ENCODE measurements around the gene TIGD3. TPM values are rescaled to one million over a fixed set of nuclear protein-coding genes. Genes with fewer than 3 reads are reported as not detected.

Gene TIGD3
- total and polyA plus RNA-seq, 2 donors (not counting 3 experiments of a cell fraction or from before 2014, with no cell fraction given): 0.18 to 0.27 TPM

GRCh38 chr11:65375012-65375411, 20.5 kb downstream of the TIGD3 start:
- no peak overlapping the region for H3K4me3 ChIP-seq (replicated peaks in 1 of 3; ENCODE audit: insufficient read depth in 1 of 3, low read depth in 1 of 3, low read length in 3 of 3)
- no peak overlapping the region for H2AFZ ChIP-seq (ENCODE audit: low read depth, low read length)
- DNase-seq (ENCODE audit: low read depth, low spot score) (no peak), FAIRE-seq (no peak)
- peaks cover 9% of the 10 kb centered on the region for H3K4me1 ChIP-seq (ENCODE audit: control insufficient read depth, extremely low read depth, insufficient read depth, low read length)
- CTCF ChIA-PET: interaction anchor here (1.4 kb wide), 1 partner anchor 136 kb away, joined by 4 read pairs; no protein-coding TSS in a partner anchor
- POLR2A ChIA-PET: no interaction called here
- no peaks in the 10 kb centered on the region for H3K79me2 ChIP-seq (ENCODE audit: control insufficient read depth, insufficient read depth, low read length)
- H3K9ac ChIP-seq (replicated peaks; ENCODE audit: extremely low read depth, insufficient read depth, low read length): no peak overlapping the region
- TF ChIP-seq JUN (IDR thresholded peaks at IDR 0.05; ENCODE audit: borderline replicate concordance, insufficient read depth, insufficient read length, low read depth) (no peak), MYC (IDR thresholded peaks at IDR 0.05; ENCODE audit: low read depth, low read length) (no peak)
- H4K20me1 ChIP-seq (replicated peaks; ENCODE audit: control insufficient read depth, extremely low read depth, insufficient read depth, low read length): no peaks in the 10 kb centered on the region
- no peaks in the 10 kb centered on the region for H3K36me3 ChIP-seq (ENCODE audit: control insufficient read depth in 2 of 2, extremely low read depth in 1 of 2, insufficient read depth in 2 of 2, low read length in 2 of 2)
- no TSS peak for BruUV-seq (replicated peaks)
- no peak overlapping the region for H3K27ac ChIP-seq (ENCODE audit: insufficient read depth, low read depth, low read length)
- dilution Hi-C loops (cut with MboI; ENCODE audit: extremely low pct_ligation_motif_present, low sequenced_read_pairs) (no loop called here), intact Hi-C loops (cut with micrococcal nuclease) (no loop called here)
- no peaks in the 10 kb centered on the region for H3K27me3 ChIP-seq (ENCODE audit: control insufficient read depth in 2 of 2, insufficient read depth in 2 of 2, low read length in 2 of 2)
- no peak overlapping the region for H3K4me2 ChIP-seq (ENCODE audit: insufficient read depth, low read length)
- no peaks in the 10 kb centered on the region for H3K9me3 ChIP-seq (replicated peaks; ENCODE audit: control insufficient read depth, insufficient read depth, low read length)
- H3K9me1 ChIP-seq (replicated peaks; ENCODE audit: control insufficient read depth, extremely low read depth, insufficient read depth, low read length): no peaks in the 10 kb centered on the region

- Histone ChIP-seq H3K4me2 (ENCODE audit: insufficient read depth, low read length) (no peak overlapping the region), H3K9ac (replicated peaks; ENCODE audit: extremely low read depth, insufficient read depth, low read length) (no peak overlapping the region), H3K36me3 (ENCODE audit: control insufficient read depth in 2 of 2, extremely low read depth in 1 of 2, insufficient read depth in 2 of 2, low read length in 2 of 2) (no peaks in the 10 kb centered on the region), H3K4me1 (ENCODE audit: control insufficient read depth, extremely low read depth, insufficient read depth, low read length) (peaks cover 3% of the 10 kb centered on the region), H3K27me3 (ENCODE audit: control insufficient read depth in 2 of 2, insufficient read depth in 2 of 2, low read length in 2 of 2) (no peaks in the 10 kb centered on the region), H3K27ac (ENCODE audit: insufficient read depth, low read depth, low read length) (no peak overlapping the region), H4K20me1 (replicated peaks; ENCODE audit: control insufficient read depth, extremely low read depth, insufficient read depth, low read length) (no peaks in the 10 kb centered on the region), H3K4me3 (replicated peaks in 1 of 3; ENCODE audit: insufficient read depth in 1 of 3, low read depth in 1 of 3, low read length in 3 of 3) (no peak overlapping the region), H3K9me1 (replicated peaks; ENCODE audit: control insufficient read depth, extremely low read depth, insufficient read depth, low read length) (no peaks in the 10 kb centered on the region), H3K79me2 (ENCODE audit: control insufficient read depth, insufficient read depth, low read length) (no peaks in the 10 kb centered on the region), H2AFZ (ENCODE audit: low read depth, low read length) (no peak overlapping the region), H3K9me3 (replicated peaks; ENCODE audit: control insufficient read depth, insufficient read depth, low read length) (no peaks in the 10 kb centered on the region)
- CTCF ChIA-PET: interaction anchor here (0.9 to 1.4 kb wide), 2 partner anchors 132 to 135 kb away, joined by 3 to 4 read pairs; no protein-coding TSS in a partner anchor
- no peak for TF ChIP-seq EZH2 (IDR thresholded peaks at IDR 0.05; ENCODE audit: borderline replicate concordance, low read depth, low read length, severe bottlenecking)
- no peak for TF ChIP-seq CTCF (IDR thresholded peaks at IDR 0.05; ENCODE audit: extremely low read depth in 1 of 2, insufficient read depth in 1 of 2, low read depth in 1 of 2, low read length in 2 of 2)
- no TSS peak for BruUV-seq (replicated peaks)
- intact Hi-C loops (cut with micrococcal nuclease) (no loop called here), dilution Hi-C loops (cut with MboI; ENCODE audit: extremely low pct_ligation_motif_present, low sequenced_read_pairs) (no loop called here)
- POLR2A ChIA-PET: interaction anchor here (0.8 kb wide), 1 partner anchor 44 kb away, joined by 5 read pairs; no protein-coding TSS in a partner anchor
- no peak for DNase-seq (ENCODE audit: low read depth, low spot score)
- no peak for FAIRE-seq
These were observed 21.7 kb downstream of the TIGD3 start for GRCh38 chr11:65376138-65376713.

Measured in endothelial cell of umbilical vein (primary cell).